GM21529 (cell line): Measurements from ENCODE around the gene FFAR2.
"Not testable (repeated sequence)": the region's sequence is repeated elsewhere in the genome, so short reads cannot be mapped to it uniquely, and the experiment has no call there.

Experiments
- ATAC-seq: cut with Tn5 transposase; IDR thresholded peaks from one replicate; pipeline ENCODE4 v1.9.1; 2021; ENCODE audit not compliant: unreplicated experiment

The FFAR2 gene

GRCh38 chr19:35454663-35455062 lies 6.6 kb downstream of the FFAR2 start:
- no peak for ATAC-seq

- no peak for ATAC-seq
These were observed 7.7 kb downstream of the FFAR2 start for GRCh38 chr19:35455616-35456201.

GRCh38 chr19:35457173-35457572 lies 9.1 kb downstream of the FFAR2 start:
- peak; percentile 45 for ATAC-seq

- no peak for ATAC-seq
These were observed 10.1 kb downstream of the FFAR2 start for GRCh38 chr19:35458192-35458591.

- ATAC-seq, result peak; percentile 36
These were observed 10.8 kb downstream of the FFAR2 start for GRCh38 chr19:35458731-35459391.

- ATAC-seq, result no peak
These were observed 11.5 kb downstream of the FFAR2 start for GRCh38 chr19:35459414-35460082.

- no peak for ATAC-seq
These were observed 12.6 kb downstream of the FFAR2 start for GRCh38 chr19:35460608-35461007.

- ATAC-seq, result no peak
These were observed 13.0 kb downstream of the FFAR2 start for GRCh38 chr19:35461060-35461459.

GRCh38 chr19:35461788-35462187 lies 13.7 kb downstream of the FFAR2 start:
- ATAC-seq, result not testable (repeated sequence)

GRCh38 chr19:35462476-35462953 lies 14.5 kb downstream of the FFAR2 start:
- ATAC-seq, result peak; percentile 47

- ATAC-seq, result not testable (repeated sequence)
These were observed 14.9 kb downstream of the FFAR2 start for GRCh38 chr19:35462956-35463355.

- no peak for ATAC-seq
These were observed 18.2 kb downstream of the FFAR2 start for GRCh38 chr19:35466259-35466658.

GRCh38 chr19:35468637-35469036 lies 20.6 kb downstream of the FFAR2 start:
- peak; percentile 76 for ATAC-seq

GRCh38 chr19:35470128-35470527 lies 22.1 kb downstream of the FFAR2 start:
- no peak for ATAC-seq

GRCh38 chr19:35471075-35471474 lies 23.0 kb downstream of the FFAR2 start:
- not testable (repeated sequence) for ATAC-seq

- no peak for ATAC-seq
These were observed 23.9 kb downstream of the FFAR2 start for GRCh38 chr19:35471946-35472345.

- ATAC-seq, result no peak
These were observed 26.0 kb downstream of the FFAR2 start for GRCh38 chr19:35474104-35474503.

GRCh38 chr19:35474594-35474993 lies 26.5 kb downstream of the FFAR2 start:
- not testable (repeated sequence) for ATAC-seq

GRCh38 chr19:35476149-35476548 lies 28.1 kb downstream of the FFAR2 start:
- no peak for ATAC-seq

- no peak for ATAC-seq
These were observed 31.0 kb downstream of the FFAR2 start for GRCh38 chr19:35478794-35479677.

GRCh38 chr19:35483089-35483488 lies 35.0 kb downstream of the FFAR2 start:
- no peak for ATAC-seq
